Kidney (tissue), 14 donors: ENCODE measurements around the gene CRK. TPM values are rescaled to one million over a fixed set of nuclear protein-coding genes. Genes with fewer than 3 reads are reported as not detected.

Source experiments
- DNase-seq, 5 donors: peaks; one replicate each; pipeline ENCODE4 v3.0.0-alpha.2; 2013 to 2020
- FAIRE-seq: peaks from 2 replicates; lab custom pipeline; 2012; peaks lifted over from hg19 to GRCh38; lab: Jason Lieb, UNC
- H3K27ac ChIP-seq, 2 donors: one replicate each; pipeline ENCODE4 v1.7.0; 2013; ENCODE audit warnings: low read depth in 2 of 2, low read length in 2 of 2, inconsistent platforms in 1 of 2
- H3K27me3 ChIP-seq: one replicate; pipeline ENCODE4 v1.7.1; 2013; ENCODE audit warnings: low read length, inconsistent platforms; ENCODE audit not compliant: control insufficient read depth, insufficient read depth
- H3K36me3 ChIP-seq, 3 donors: one replicate each; pipeline versions ENCODE4 v1.7.0 to v1.7.1; 2013; ENCODE audit warnings: low read length in 3 of 3, control low read depth in 1 of 3, inconsistent platforms in 1 of 3; ENCODE audit not compliant: insufficient read depth in 3 of 3, control insufficient read depth in 2 of 3
- H3K4me1 ChIP-seq, 3 donors: one replicate each; pipeline versions ENCODE4 v1.7.0 to v1.7.1; 2013; ENCODE audit warnings: low read length in 3 of 3, inconsistent platforms in 1 of 3, low read depth in 1 of 3; ENCODE audit not compliant: control insufficient read depth in 2 of 3, insufficient read depth in 2 of 3
- H3K4me3 ChIP-seq, 3 donors: one replicate each; pipeline versions ENCODE4 v1.7.0 to v1.8.1; 2013; ENCODE audit warnings: low read length in 3 of 3, control low read depth in 1 of 3, inconsistent platforms in 1 of 3
- H3K9ac ChIP-seq, 3 donors: one replicate each; pipeline versions ENCODE4 v1.7.0 to v1.7.1; 2013; ENCODE audit warnings: low read length in 3 of 3, control low read depth in 1 of 3, inconsistent platforms in 1 of 3
- H3K9me3 ChIP-seq, 3 donors: one replicate each; pipeline versions ENCODE4 v1.7.0 to v1.7.1; 2013; ENCODE audit warnings: low read length in 3 of 3, control low read depth in 1 of 3, inconsistent platforms in 1 of 3; ENCODE audit not compliant: control insufficient read depth in 2 of 3, insufficient read depth in 1 of 3
- CTCF ChIP-seq: IDR thresholded peaks from 3 replicates; pipeline ENCODE4 v1.5.1; 2012; ENCODE audit warnings: mild to moderate bottlenecking, moderate library complexity, borderline replicate concordance; ENCODE audit not compliant: insufficient read depth; ENCODE audit errors: extremely low read depth
- intact Hi-C: fragments of 100-400 bp; cut with DNase I; formaldehyde crosslinking; loops from one replicate; pipeline ENCODE4 v1.11.1; 2022
- polyA plus RNA-seq: library from polyadenylated mRNA; stranded (reverse); fragments of 350-450 nt; fragmentation: Illumina TruSeq; extraction: RNeasy Lipid Tissue Mini Kit (QIAGEN cat#74804); gene quantifications from one replicate; pipeline ENCODE4 v1.2.3, GENCODE V29; 2014; ENCODE audit warnings: low read depth, low replicate concordance; ENCODE audit not compliant: insufficient read depth
- total RNA-seq: library from RNA; stranded (reverse); fragmentation: NEBNext Ultra II Directional; extraction: Animal tissue kit (Norgen Biotek cat#: 25700); gene quantifications from one replicate; pipeline ENCODE4 v1.2.1, GENCODE V29; 2021
- donor health status: control.
- donor health status: control.
- donor health status: control.
- donor health status: control.
- donor health status: control.
- donor health status: DM: yes; HTN: yes; CAD: no.
- donor health status: Normal renal cell carcinoma (clear cell type).

CRK gene
- total and polyA plus RNA-seq, 2 donors from 2014 or later: 26.8 to 61.3 TPM

GRCh38 chr17:1385861-1386260 lies 70.2 kb downstream of the CRK start:
- Histone ChIP-seq H3K9me3 (no peaks in the 10 kb centered on the region), H3K27me3 (no peaks in the 10 kb centered on the region), H3K9ac (no peak overlapping the region), H3K27ac (no peak overlapping the region), H3K36me3 (no peaks in the 10 kb centered on the region), H3K4me3 (no peak overlapping the region), H3K4me1 (peaks cover 0 to 34% (median 29%) of the 10 kb centered on the region in 3 donors)
- intact Hi-C loops: no loop called here
- no peak for DNase-seq
- no peak for FAIRE-seq
- TF ChIP-seq CTCF: no peak

GRCh38 chr17:1384905-1385435 lies 71.1 kb downstream of the CRK start:
- Histone ChIP-seq H3K9me3 (no peaks in the 10 kb centered on the region), H3K36me3 (no peaks in the 10 kb centered on the region), H3K4me3 (no peak overlapping the region), H3K9ac (no peak overlapping the region), H3K27me3 (no peaks in the 10 kb centered on the region), H3K4me1 (peaks cover 0 to 33% (median 30%) of the 10 kb centered on the region in 3 donors), H3K27ac (no peak overlapping the region)
- intact Hi-C loops: no loop called here
- FAIRE-seq: no peak
- TF ChIP-seq CTCF: no peak
- no peak for DNase-seq

- no peak overlapping the region for H3K27ac ChIP-seq
- H3K9ac ChIP-seq: no peak overlapping the region
- FAIRE-seq (no peak), DNase-seq (no peak)
- TF ChIP-seq CTCF: no peak
- H3K9me3 ChIP-seq: no peaks in the 10 kb centered on the region
- peaks cover 2 to 52% (median 35%) of the 10 kb centered on the region in 3 donors for H3K4me1 ChIP-seq
- no peak overlapping the region for H3K4me3 ChIP-seq
- H3K36me3 ChIP-seq: no peaks in the 10 kb centered on the region
- H3K27me3 ChIP-seq: no peaks in the 10 kb centered on the region
- intact Hi-C loops: no loop called here
These were observed 76.1 kb downstream of the CRK start for GRCh38 chr17:1379930-1380313.
